Measurements from ENCODE around the gene NTRK3.

DNA sequence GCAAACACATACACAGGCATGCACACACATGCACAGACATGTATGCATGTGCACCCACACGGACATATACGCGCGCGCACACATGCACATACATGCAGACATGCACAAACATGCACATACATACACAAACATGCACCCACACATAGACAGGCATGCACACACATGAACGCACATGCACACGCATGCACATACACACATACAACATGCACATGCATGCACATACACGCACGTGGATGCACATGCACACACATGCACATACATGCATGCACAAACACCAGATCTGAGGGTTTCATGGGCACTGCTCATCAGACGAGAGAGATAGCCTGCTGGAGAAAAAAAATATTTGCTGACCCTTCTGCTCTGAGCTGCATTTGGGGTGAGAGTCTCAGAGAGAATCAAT is 31.7 kb upstream of the NTRK3 start:
- TF ChIP-seq SP1 (IDR thresholded peaks at IDR 0.05) (no peak), SUZ12 (IDR thresholded peaks at IDR 0.05) (no peak), FOXK2 (IDR thresholded peaks at IDR 0.05) (no peak), TARDBP (IDR thresholded peaks at IDR 0.05) (no peak), ZNF384 (IDR thresholded peaks at IDR 0.05) (no peak), NFRKB (IDR thresholded peaks at IDR 0.05) (no peak)

All from HEK293T (cell line).